Liver (tissue), 9 donors: ENCODE measurements around the gene PLCD3. TPM values are rescaled to one million over a fixed set of nuclear protein-coding genes. Genes with fewer than 3 reads are reported as not detected.

Source experiments
- DNase-seq: peaks from one replicate; pipeline ENCODE4 v3.0.0-alpha.2; 2017; ENCODE audit warnings: low spot score
- H3K27ac ChIP-seq, 2 donors: one replicate each; pipeline ENCODE4 v1.7.0; 2013; ENCODE audit warnings: inconsistent platforms in 2 of 2, low read length in 2 of 2, control low read depth in 1 of 2, low read depth in 1 of 2, mild to moderate bottlenecking in 1 of 2
- H3K27me3 ChIP-seq, 4 donors: one replicate each; pipeline versions ENCODE4 v1.6.1 to v1.7.0; 2013; ENCODE audit warnings: low read length in 3 of 4, inconsistent platforms in 1 of 4, mild to moderate bottlenecking in 1 of 4, moderate library complexity in 1 of 4; ENCODE audit not compliant: control insufficient read depth in 4 of 4, insufficient read depth in 4 of 4
- H3K36me3 ChIP-seq, 4 donors: one replicate each; pipeline versions ENCODE4 v1.6.1 to v1.7.0; 2013; ENCODE audit warnings: low read length in 3 of 4, mild to moderate bottlenecking in 3 of 4, low read depth in 1 of 4, moderate library complexity in 1 of 4; ENCODE audit not compliant: control insufficient read depth in 4 of 4, insufficient read depth in 3 of 4
- H3K4me1 ChIP-seq, 4 donors: one replicate each; pipeline versions ENCODE4 v1.6.1 to v1.7.0; 2013; ENCODE audit warnings: low read length in 3 of 4, mild to moderate bottlenecking in 3 of 4, moderate library complexity in 1 of 4; ENCODE audit not compliant: control insufficient read depth in 4 of 4, insufficient read depth in 4 of 4
- H3K4me3 ChIP-seq, 3 donors: one replicate each; pipeline versions ENCODE4 v1.6.1 to v1.7.0; 2013; ENCODE audit warnings: low read length in 3 of 3, control low read depth in 1 of 3, low read depth in 1 of 3, mild to moderate bottlenecking in 1 of 3
- H3K9ac ChIP-seq, 2 donors: one replicate each; pipeline ENCODE4 v1.7.0; 2013; ENCODE audit warnings: low read length in 2 of 2, mild to moderate bottlenecking in 2 of 2, moderate library complexity in 2 of 2, control low read depth in 1 of 2, low read depth in 1 of 2
- H3K9me3 ChIP-seq, 4 donors: one replicate each; pipeline versions ENCODE4 v1.6.1 to v1.7.0; 2013; ENCODE audit warnings: low read length in 3 of 4; ENCODE audit not compliant: control insufficient read depth in 4 of 4
- ATF3 ChIP-seq: IDR thresholded peaks from 2 replicates; pipeline ENCODE4 v1.6.1; 2016; ENCODE audit warnings: antibody characterized with exemption
- EGR1 ChIP-seq, 2 donors: IDR thresholded peaks; 2 replicates each; pipeline ENCODE4 v1.6.1; 2016 to 2018; ENCODE audit warnings: antibody characterized with exemption in 2 of 2, low read depth in 2 of 2
- FOXA1 ChIP-seq: IDR thresholded peaks from 2 replicates; pipeline ENCODE4 v1.6.1; 2016; ENCODE audit warnings: antibody characterized with exemption
- GABPA ChIP-seq, 2 donors: IDR thresholded peaks in 1 of 2; conservative IDR thresholded peaks in 1 of 2; 2 replicates each; pipeline ENCODE4 v1.6.1; 2016; ENCODE audit warnings: antibody characterized with exemption in 2 of 2, mild to moderate bottlenecking in 1 of 2, moderate library complexity in 1 of 2
- JUND ChIP-seq, 2 donors: IDR thresholded peaks; 2 replicates each; pipeline ENCODE4 v1.6.1; 2016; ENCODE audit warnings: antibody characterized with exemption in 2 of 2
- MAX ChIP-seq: IDR thresholded peaks from 2 replicates; pipeline ENCODE4 v1.6.1; 2016; ENCODE audit warnings: antibody characterized with exemption
- NR2F2 ChIP-seq: IDR thresholded peaks from 2 replicates; pipeline ENCODE4 v1.6.1; 2016; ENCODE audit warnings: antibody characterized with exemption
- REST ChIP-seq: IDR thresholded peaks from 2 replicates; pipeline ENCODE4 v1.6.1; 2016; ENCODE audit warnings: antibody characterized with exemption, mild to moderate bottlenecking
- RXRA ChIP-seq, 2 donors: IDR thresholded peaks; 2 replicates each; pipeline ENCODE4 v1.6.1; 2017 to 2018; ENCODE audit warnings: antibody characterized with exemption in 2 of 2, mild to moderate bottlenecking in 1 of 2
- TAF1 ChIP-seq: conservative IDR thresholded peaks from 2 replicates; pipeline ENCODE4 v1.6.1; 2016; ENCODE audit warnings: antibody characterized with exemption, mild to moderate bottlenecking
- ZBTB33 ChIP-seq: IDR thresholded peaks from 2 replicates; pipeline ENCODE4 v1.6.1; 2016; ENCODE audit warnings: antibody characterized with exemption
- WGBS: extraction: QIAGEN DNeasy Blood & Tissue Kit; methylation state at CpG from one replicate; pipeline ENCODE4 v1.1.7; 2013; 5-methylcytosine and 5-hydroxymethylcytosine counted together
- polyA plus RNA-seq, 2 donors: library from polyadenylated mRNA; stranded (reverse) in 1 of 2; unstranded in 1 of 2; fragments of 200-250 nt in 1 of 2; fragments of >200 nt in 1 of 2; fragmentation: Nextera tagmentation in 1 of 2; extraction: Ambion mirVana in 1 of 2; gene quantifications; one replicate each; pipeline versions ENCODE4 v1.2.1 to v1.2.3, GENCODE V29; 2013 to 2015
- total RNA-seq, 2 donors: library from RNA; depleted of rRNA; stranded (reverse); fragments of >200 nt; gene quantifications; one replicate each; pipeline ENCODE4 v1.2.3, GENCODE V29; 2014
- donor health status: healthy.
- donor health status: healthy.
- donor health status: healthy.
- donor health status: healthy.
- donor health status: healthy.

Gene PLCD3
- total and polyA plus RNA-seq, 4 donors, result 0.28 to 2.3 (median 1.4) TPM

- TF ChIP-seq REST, result peak; percentile 86
- TF ChIP-seq EGR1 (IDR thresholded peaks at IDR 0.05; ENCODE audit: low read depth in 2 of 2), result peak in 1 of 2 donors; percentile 71
- TF ChIP-seq ZBTB33, result peak; percentile 86
- TF ChIP-seq NR2F2, result peak; percentile 89
- peak in 1 of 2 donors; percentile 66 for TF ChIP-seq GABPA (IDR thresholded peaks at IDR 0.05 in 1 of 2, conservative IDR thresholded peaks at IDR 0.05 in 1 of 2)
- peak; percentile 85 to 90 for TF ChIP-seq RXRA (IDR thresholded peaks at IDR 0.05)
- TF ChIP-seq TAF1, result peak; percentile 75
Measured at GRCh38 chr17:45161288-45162024, 29.1 kb upstream of the PLCD3 start, which contains the start of gene HEXIM2 (continued).

- no peaks in the 10 kb centered on the region for H3K9me3 ChIP-seq
- H3K27ac ChIP-seq, result peak overlapping the region; percentile 99 to 100
- no peak for TF ChIP-seq ZBTB33
- no peak for TF ChIP-seq MAX
- no peak for TF ChIP-seq ATF3
- TF ChIP-seq JUND (IDR thresholded peaks at IDR 0.05), result no peak
- no peak for TF ChIP-seq FOXA1
- peak; percentile 85 for DNase-seq
- no peaks in the 10 kb centered on the region for H3K27me3 ChIP-seq
- H3K4me1 ChIP-seq, result peaks cover 11 to 52% (median 40%) of the 10 kb centered on the region in 4 donors
- H3K36me3 ChIP-seq, result peaks cover 0 to 3% (median 0%) of the 10 kb centered on the region in 4 donors
- under 1% methylated on average over 48 of the region's 48 CpGs for WGBS
- H3K9ac ChIP-seq, result peak overlapping the region; percentile 96 to 97
- H3K4me3 ChIP-seq, result peak overlapping the region; percentile 72 to 81 (median 75)
Measured at GRCh38 chr17:45160447-45161287, 28.4 kb upstream of the PLCD3 start.
